ENCODE measurements around the gene WDFY2. TPM values are rescaled to one million over a fixed set of nuclear protein-coding genes. Genes with fewer than 3 reads are reported as not detected.
"Not testable (repeated sequence)": the region's sequence is repeated elsewhere in the genome, so short reads cannot be mapped to it uniquely, and the experiment has no call there.

WDFY2 gene
- total and polyA plus RNA-seq, 12 donors, result 2.4 to 7.5 (median 5.5) TPM

DNA sequence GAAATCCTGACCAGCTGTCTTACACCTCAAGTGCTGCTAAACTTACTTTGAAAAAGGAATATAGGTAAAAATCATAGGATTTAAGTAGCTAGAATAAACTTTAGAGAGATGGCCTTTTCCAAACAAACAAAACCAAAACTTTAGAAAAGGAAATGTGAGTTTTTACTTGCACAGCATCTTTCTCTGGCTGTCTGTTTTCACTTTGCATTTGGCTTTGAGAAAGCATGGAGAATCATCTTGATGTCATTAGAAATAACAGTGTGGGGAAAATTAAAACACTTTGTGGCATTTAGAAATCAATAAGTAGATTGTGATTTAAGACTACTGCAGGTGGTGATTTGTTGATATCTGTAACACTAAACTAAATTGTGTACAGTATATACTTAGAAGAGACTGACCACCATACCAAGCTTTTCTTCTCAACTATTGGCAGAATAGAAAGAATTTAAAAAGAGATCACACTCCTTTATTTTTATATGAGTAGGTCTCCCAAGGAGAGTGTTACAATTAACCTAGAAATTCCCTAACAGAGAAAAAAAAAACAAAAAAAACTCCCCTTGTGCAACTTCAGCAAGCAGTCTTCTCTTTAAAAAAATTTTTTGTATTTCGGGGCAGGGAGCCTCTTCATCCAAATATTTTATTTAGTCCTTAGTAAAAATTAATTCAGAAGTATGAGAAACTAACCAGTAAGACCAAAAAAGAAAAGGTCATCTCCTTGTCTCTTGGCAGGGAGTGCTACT, 6.1 kb downstream of the WDFY2 start:
- TF ChIP-seq, protein P1, sequence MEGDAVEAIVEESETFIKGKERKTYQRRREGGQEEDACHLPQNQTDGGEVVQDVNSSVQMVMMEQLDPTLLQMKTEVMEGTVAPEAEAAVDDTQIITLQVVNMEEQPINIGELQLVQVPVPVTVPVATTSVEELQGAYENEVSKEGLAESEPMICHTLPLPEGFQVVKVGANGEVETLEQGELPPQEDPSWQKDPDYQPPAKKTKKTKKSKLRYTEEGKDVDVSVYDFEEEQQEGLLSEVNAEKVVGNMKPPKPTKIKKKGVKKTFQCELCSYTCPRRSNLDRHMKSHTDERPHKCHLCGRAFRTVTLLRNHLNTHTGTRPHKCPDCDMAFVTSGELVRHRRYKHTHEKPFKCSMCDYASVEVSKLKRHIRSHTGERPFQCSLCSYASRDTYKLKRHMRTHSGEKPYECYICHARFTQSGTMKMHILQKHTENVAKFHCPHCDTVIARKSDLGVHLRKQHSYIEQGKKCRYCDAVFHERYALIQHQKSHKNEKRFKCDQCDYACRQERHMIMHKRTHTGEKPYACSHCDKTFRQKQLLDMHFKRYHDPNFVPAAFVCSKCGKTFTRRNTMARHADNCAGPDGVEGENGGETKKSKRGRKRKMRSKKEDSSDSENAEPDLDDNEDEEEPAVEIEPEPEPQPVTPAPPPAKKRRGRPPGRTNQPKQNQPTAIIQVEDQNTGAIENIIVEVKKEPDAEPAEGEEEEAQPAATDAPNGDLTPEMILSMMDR (IDR thresholded peaks at IDR 0.05), result no peak
- 47 to 63% methylated on average over 1 of the region's 1 CpG for WGBS, 2 donors
- Histone ChIP-seq H3K4me1 (peaks cover 0 to 78% (median 50%) of the 10 kb centered on the region in 9 donors), H3K9me3 (no peaks in the 10 kb centered on the region), H3K36me3 (no peaks in the 10 kb centered on the region), H3K27ac (peak overlapping the region in 8 of 10 donors; percentile 30 to 81 (median 54)), H3K4me3 (peak overlapping the region in 3 of 10 donors; percentile 9 to 21 (median 11)), H3K27me3 (no peaks in the 10 kb centered on the region)
- intact Hi-C loops (cut with DNase I), result loop anchor here in 2 of 10 donors (5.0 to 10.0 kb wide), 2 partner anchors 134 to 137 kb away; no protein-coding TSS in a partner anchor
- ATAC-seq (no peak), DNase-seq (no peak)

DNA sequence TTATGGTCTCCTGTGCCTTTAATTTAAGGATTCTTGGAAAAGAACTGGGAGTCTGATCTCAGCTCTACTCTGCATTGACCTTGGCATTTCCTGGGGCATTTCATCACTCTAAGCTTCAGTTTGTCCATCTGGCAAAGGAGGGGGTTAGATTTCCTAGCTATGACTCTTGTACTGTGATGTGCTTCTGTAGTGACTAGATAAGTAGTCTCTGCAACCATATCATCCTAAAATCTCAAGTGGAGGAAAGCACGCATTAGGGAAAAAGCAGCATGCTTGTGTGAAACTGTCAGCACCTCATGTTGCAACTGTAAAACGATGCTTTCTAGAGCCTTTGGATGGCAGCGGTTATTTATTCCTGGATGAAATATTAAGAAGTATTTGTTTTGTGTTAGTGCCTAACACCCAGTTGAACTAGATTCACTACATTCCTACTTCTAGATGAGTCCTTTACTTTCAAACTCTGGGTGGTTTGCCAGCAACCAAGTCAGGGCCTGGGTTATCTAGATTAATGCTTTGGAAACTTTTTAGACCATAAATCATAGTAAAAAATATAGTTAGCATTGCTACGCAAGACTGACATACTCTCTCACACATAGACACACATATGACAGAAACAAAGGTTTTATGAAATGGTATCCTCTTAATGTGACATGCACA, 6.8 kb downstream of the WDFY2 start:
- Histone ChIP-seq H3K27ac (peak overlapping the region in 8 of 10 donors; percentile 35 to 81 (median 57)), H3K27me3 (no peaks in the 10 kb centered on the region), H3K4me1 (peaks cover 0 to 78% (median 44%) of the 10 kb centered on the region in 9 donors), H3K9me3 (no peaks in the 10 kb centered on the region), H3K36me3 (no peaks in the 10 kb centered on the region), H3K4me3 (peak overlapping the region in 3 of 10 donors; percentile 9 to 21 (median 11))
- DNase-seq, result peak in 1 of 2 donors; percentile 30
- TF ChIP-seq, protein P1 (IDR thresholded peaks at IDR 0.05), result peak in 1 of 9 donors; percentile 18
- ATAC-seq, result peak; percentile 63 to 98 (median 81)
- intact Hi-C loops (cut with DNase I), result loop anchor here in 2 of 10 donors (5.0 to 10.0 kb wide), 2 partner anchors 134 to 136 kb away; no protein-coding TSS in a partner anchor
- 29 to 35% methylated on average over 4 of the region's 4 CpGs for WGBS, 2 donors

DNA sequence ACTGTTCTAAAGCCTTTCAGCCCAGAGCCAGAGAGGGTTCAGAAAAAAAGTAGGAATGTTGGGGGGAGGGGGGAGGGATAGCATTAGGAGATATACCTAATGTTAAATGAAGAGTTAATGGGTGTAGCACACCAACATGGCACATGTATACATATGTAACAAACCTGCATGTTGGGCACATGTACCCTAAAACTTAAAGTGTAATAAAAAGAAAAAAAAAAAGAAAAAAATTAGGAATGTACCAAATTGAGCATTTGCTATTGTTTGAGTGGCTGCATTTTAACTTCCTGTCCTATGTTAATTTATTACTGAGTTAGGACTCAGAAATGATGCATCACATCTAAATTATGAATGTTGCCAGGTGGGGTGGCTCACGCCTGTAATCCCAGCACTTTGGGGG, 7.7 kb downstream of the WDFY2 start:
- not testable (repeated sequence) for H3K9me3 ChIP-seq, H3K36me3 ChIP-seq, ATAC-seq, H3K27me3 ChIP-seq, DNase-seq, H3K4me3 ChIP-seq
- Histone ChIP-seq H3K27ac (peak overlapping the region in 6 of 10 donors; percentile 35 to 81 (median 62)), H3K4me1 (peaks cover 0 to 78% (median 41%) of the 10 kb centered on the region in 9 donors)
- 92 to 98% methylated on average over 1 of the region's 1 CpG for WGBS, 2 donors
- intact Hi-C loops (cut with DNase I), result loop anchor here in 2 of 10 donors (5.0 to 10.0 kb wide), 2 partner anchors 133 to 135 kb away; no protein-coding TSS in a partner anchor

DNA sequence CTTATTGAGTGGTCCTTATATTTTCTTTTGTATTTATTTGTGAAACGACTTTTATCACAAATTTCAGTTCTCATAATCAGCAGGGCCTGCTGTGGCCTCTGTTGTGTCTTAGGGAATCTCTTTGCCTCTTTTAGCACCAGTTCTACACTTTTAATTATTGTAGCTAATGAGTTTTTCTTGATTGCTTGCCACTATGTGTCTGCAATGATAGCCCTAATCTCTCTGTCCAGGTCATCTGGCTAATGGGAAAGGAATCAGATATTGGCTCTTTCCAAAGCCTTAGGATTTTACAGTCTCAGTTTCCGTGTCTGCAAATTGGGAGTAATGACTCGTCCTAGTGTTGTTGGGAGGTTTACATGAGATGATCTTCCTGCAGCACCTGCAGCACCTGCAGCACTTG, 10.2 kb downstream of the WDFY2 start:
- Histone ChIP-seq H3K27me3 (no peaks in the 10 kb centered on the region), H3K9me3 (no peaks in the 10 kb centered on the region), H3K4me3 (no peak overlapping the region), H3K36me3 (no peaks in the 10 kb centered on the region), H3K27ac (no peak overlapping the region), H3K4me1 (peaks cover 0 to 59% (median 27%) of the 10 kb centered on the region in 9 donors)
- 90 to 91% methylated on average over 3 of the region's 3 CpGs for WGBS, 2 donors
- TF ChIP-seq, protein P1 (IDR thresholded peaks at IDR 0.05), result no peak
- ATAC-seq, result no peak
- no peak for DNase-seq
- intact Hi-C loops (cut with DNase I), result loop anchor here in 2 of 10 donors (5.0 to 10.0 kb wide), 2 partner anchors 130 to 133 kb away; no protein-coding TSS in a partner anchor
